ENCODE results near the gene ALLC.

The ALLC gene

GRCh38 chr2:3680548-3681345 lies 22.7 kb downstream of the ALLC start:
- no peak for DNase-seq

- no peak for DNase-seq
These were observed 23.6 kb downstream of the ALLC start for GRCh38 chr2:3681625-3682024.

- DNase-seq: no peak
These were observed 24.8 kb downstream of the ALLC start for GRCh38 chr2:3682811-3683210.

- no peak for DNase-seq
These were observed 25.9 kb downstream of the ALLC start for GRCh38 chr2:3683748-3684454.

GRCh38 chr2:3689998-3690748 lies 32.2 kb downstream of the ALLC start:
- DNase-seq: no peak

- DNase-seq: no peak
These were observed 34.4 kb downstream of the ALLC start for GRCh38 chr2:3692375-3692774.

- no peak for DNase-seq
These were observed 38.5 kb downstream of the ALLC start for GRCh38 chr2:3696545-3696944.

GRCh38 chr2:3701071-3701470 lies 43.1 kb downstream of the ALLC start:
- no peak for DNase-seq

GRCh38 chr2:3703236-3703756 lies 45.3 kb downstream of the ALLC start, which contains the start of gene DCDC2C:
TSS of gene DCDC2C (plus strand) at chr2:3703575. CDS start at chr2:3703752, 177 bp downstream.
- no peak for DNase-seq

GRCh38 chr2:3703757-3704355 lies 45.9 kb downstream of the ALLC start:
- no peak for DNase-seq

- no peak for DNase-seq
These were observed 46.7 kb downstream of the ALLC start for GRCh38 chr2:3704692-3705091.

GRCh38 chr2:3705782-3706181 lies 47.8 kb downstream of the ALLC start:
- DNase-seq: no peak

- no peak for DNase-seq
These were observed 48.9 kb downstream of the ALLC start for GRCh38 chr2:3706892-3707291.

GRCh38 chr2:3708576-3708975 lies 50.6 kb downstream of the ALLC start:
- DNase-seq: no peak

GRCh38 chr2:3709225-3709624 lies 51.2 kb downstream of the ALLC start:
- no peak for DNase-seq

- DNase-seq: no peak
These were observed 54.4 kb downstream of the ALLC start for GRCh38 chr2:3712424-3712823.

- DNase-seq: no peak
These were observed 55.0 kb downstream of the ALLC start for GRCh38 chr2:3712831-3713503.

GRCh38 chr2:3718679-3719078 lies 60.7 kb downstream of the ALLC start:
- no peak for DNase-seq

- DNase-seq: no peak
These were observed 67.0 kb downstream of the ALLC start for GRCh38 chr2:3725002-3725401.

- DNase-seq: no peak
These were observed 67.7 kb downstream of the ALLC start for GRCh38 chr2:3725458-3726250.

GRCh38 chr2:3726511-3726910 lies 68.5 kb downstream of the ALLC start:
- DNase-seq: no peak

All from activated T-cell treated with anti-CD3 and anti-CD28 coated beads, Interleukin-2, amount 50 U/mL, for 48 hours (primary cell).